ENCODE data around the gene CLMP.
A peak's percentile ranks its signal among the peaks of the same experiment; 100 is the strongest.
"Not testable (repeated sequence)": the region's sequence is repeated elsewhere in the genome, so short reads cannot be mapped to it uniquely, and the experiment has no call there.

Gene CLMP

DNA sequence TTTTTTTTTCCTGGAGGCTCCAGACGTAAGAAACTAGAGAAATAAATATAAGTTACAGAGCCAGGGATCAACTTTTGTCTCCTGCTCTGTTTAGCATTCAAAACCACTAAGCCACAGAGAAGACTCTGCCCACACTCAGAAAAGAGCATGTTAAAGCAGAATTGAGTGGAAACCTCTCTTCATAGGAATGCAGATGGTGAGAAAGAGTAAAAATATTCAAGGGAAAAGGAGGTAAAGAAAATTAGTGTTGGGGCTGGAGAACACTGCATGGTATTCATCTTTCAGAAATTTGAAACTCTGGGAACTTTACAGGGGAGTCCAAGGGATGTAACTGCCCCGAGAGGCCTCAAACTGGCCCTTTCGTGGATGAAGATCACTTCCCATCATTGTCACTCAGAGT is 65.1 kb downstream of the CLMP start:
- DNase-seq = no peak

DNA sequence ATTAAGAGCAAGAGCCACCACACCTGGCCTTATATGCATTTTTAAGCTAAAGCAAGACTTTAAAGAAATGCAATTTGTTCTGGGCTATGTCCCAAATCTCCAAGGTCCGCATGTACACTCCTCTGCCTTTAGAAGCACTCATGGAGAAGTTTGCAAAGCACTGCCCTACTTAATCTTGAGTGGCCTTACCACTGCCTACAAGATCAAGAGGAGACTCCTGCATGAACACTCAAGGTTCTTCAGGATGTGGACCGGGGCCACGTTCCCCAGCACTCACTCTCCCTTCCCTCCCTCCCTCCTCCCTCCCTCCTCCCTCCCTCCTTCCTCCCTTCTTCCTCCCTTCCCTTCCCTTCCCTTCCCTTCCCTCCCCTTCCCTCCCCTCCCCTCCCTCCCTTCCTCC is 69.9 kb downstream of the CLMP start:
- no peak for DNase-seq

DNA sequence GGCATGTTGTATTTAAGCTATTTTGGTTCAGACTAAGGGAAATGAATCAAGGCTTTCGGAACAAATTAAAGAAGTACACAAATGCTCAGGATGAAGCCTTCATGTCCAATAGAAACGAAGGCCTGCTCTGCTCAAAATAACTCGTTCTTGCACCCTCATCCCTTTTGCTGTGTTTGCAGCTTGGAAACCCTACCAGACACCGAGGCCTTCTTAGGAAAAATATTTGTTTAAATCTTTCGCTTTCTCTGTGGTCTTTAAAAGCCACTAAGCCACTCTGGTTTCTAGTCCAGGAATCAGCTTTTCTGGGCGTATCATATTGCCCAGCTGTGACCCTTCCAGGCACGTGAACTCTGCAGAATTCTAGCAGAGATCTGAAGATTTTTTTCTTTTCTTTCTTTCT is 72.2 kb downstream of the CLMP start:
- DNase-seq = no peak

DNA sequence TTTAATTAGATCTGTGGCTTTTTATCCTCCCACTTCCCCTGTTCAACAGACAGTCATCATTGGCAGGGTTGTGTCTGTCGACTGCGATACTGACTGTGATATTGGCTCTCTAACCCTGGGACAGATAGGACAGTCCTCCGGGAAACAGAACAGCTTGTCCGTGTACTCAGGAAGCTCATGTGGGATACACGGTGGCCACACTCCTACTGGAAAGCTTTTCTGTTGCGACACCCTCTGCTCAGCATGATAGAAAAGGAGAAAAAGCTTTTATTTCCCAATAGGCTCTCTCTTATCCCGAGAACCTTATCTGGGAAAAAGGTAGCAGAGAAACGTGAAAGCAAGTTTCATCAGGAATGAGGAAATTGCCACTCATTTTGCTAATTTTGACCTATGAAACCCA is 72.7 kb downstream of the CLMP start:
- DNase-seq = no peak

DNA sequence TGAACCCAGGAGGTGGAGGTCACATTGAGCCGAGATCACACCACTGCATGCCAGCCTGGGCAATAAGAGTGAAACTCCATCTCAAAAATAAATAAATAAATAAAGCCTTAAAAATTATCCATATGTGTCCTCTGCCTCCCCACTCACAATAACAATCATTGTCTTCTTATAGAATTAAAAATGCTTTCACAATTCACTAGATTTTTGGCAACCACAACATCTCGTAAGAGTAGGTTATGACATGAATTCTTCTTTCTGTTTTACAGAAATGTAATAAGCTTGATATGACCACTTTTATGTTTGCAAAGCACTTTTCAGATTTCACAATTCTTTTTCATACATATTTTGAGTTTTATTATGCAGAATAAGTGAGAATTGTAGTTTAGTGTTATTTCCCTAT is 78.6 kb downstream of the CLMP start:
- no peak for DNase-seq

DNA sequence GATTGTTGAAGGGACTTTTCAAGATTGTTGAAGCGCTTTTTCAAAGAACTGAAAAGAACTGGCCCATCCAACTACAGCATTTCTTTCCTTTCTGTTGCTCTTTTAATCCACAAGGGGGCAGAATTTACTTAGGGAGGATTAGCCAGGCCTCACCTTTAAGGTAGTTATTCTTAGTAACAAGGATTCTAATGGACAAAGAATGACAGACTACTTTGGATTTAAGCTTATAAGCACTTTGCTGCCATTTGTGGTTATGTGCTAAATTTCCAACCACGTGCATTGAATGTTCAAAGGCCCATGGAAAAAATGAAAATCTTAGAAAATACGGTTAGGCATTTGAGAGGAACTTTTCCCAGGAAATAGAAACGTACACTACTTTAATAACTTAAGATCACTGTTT is 83.6 kb downstream of the CLMP start:
- DNase-seq = no peak

DNA sequence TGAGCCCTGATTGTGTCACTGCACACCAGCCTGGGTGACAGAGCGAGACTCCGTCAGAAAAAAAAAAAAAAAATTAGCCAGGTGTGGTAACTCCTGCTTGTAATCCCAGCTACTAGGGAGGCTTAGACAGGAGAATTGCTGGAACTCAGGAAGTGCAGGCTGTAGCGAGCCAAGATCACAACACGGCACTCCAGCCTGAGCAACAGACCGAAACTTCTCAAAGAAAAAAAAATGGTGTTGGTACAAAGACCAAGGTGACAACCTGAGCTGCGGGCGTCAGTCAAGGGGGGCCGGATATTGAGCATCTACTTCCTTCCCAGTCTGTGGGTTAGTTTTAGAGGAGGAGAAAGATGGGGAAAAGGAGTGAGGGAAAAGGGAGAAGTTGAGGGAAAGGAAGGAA is 84.7 kb downstream of the CLMP start:
- DNase-seq = no peak

DNA sequence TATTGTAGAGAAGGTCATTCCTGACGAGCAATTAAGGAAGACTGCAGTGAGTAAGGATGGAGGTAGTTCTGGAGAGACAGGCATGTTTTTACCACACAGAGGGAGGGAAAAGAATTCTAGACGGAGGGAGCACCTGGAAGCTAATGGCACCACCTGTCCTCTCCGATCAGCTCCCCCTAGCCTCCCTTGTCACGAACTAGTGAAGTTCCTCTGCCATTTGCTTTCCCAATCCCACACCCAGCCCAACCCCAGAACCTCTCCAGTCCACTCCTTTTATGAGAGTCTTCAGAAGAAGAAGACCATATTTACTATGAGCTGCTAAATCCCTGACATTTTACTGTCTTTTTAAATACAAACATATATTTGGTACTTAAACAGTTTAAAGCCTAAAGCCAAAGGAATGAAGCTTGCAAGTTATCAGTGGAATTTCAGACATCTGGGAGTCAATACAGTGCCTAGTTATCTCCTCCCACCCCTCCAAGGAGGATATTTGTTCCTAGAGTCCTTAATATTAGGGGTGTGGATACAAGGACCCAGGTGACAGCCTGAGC is 87.0 kb downstream of the CLMP start:
- DNase-seq = no peak

DNA sequence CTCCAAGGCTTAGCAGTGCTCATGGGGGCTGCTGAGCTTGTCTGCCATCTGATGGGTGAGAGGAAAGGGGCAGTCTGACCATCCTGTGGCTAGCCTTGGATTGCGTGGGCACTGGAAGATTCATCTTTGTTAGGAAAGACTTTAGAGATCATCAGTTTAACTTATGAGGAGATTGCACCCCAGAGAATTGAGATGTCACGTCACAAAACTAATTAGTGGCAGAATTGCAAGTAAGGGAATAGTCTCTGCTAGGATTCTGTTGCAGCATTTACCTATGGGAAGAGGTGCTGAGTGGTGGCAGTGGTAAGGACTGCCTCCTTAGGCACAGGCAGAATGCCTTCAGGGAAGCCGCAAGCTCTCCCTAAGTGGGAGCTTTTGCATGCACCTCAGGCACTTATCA is 90.4 kb downstream of the CLMP start:
- no peak for DNase-seq

DNA sequence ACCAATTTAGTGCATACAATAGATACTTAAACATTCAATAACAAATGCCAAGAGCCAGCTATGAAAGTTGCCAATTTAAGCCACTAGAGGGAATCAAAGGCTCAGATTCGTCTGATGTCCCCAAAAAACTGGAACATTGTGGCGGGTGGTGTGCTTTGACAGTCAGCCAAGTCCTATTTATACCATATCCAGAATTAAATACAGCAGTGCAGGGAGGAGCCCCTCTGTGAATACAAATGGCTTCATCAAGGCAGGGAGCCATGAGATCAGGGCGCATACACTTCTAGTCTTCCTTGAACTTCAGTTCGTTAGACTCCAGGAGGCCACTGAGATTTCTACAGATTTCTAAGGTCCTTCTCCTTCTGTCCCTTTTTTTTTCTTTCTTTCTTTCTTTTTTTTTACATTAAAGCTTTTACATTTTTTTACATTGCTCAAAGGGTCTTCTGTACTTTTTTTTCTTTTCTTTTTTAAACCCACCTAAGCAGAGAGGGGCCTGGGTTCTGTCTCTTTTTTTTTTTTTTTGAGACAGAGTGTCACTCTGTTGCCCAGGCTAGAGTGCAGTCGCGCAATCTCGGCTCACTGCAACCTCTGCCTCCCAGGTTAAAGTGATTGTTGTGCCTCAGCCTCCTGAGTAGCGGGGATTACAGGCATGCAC is 91.6 kb downstream of the CLMP start:
- no peak for DNase-seq

DNA sequence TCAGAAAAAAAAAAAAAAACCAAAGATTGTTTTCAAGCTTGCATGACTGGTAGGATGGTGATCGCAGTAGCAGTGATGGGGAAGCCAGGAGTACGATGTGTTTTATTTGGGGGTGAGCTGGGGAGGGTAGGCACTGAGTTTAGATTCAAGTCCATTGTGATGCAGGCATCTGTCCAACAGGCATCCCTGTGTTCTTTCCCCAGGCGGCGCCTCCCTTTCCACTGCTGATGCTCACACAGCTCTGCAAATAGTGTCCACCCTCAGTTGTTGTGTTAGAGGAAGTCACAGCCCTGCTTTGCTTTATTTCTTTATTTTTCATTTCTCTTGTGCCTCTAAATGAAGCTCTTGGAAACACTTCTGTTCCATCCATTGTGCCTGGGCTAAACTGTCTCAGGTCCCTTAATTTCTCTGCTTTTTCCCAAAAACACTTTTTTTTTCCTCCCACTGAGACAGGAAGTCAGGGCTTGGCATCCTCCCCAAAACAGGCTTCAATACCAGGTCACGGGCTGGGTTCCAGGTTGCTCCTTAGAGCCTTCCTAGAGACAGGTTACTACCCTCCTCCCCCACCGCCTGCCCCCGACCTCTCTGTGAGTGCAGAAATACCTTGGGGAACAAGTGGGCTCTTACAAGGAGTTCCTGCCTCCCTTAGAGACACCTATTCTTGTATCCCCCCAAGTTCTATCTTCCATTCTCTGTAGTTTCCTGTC is 94.5 kb downstream of the CLMP start:
- DNase-seq = no peak

DNA sequence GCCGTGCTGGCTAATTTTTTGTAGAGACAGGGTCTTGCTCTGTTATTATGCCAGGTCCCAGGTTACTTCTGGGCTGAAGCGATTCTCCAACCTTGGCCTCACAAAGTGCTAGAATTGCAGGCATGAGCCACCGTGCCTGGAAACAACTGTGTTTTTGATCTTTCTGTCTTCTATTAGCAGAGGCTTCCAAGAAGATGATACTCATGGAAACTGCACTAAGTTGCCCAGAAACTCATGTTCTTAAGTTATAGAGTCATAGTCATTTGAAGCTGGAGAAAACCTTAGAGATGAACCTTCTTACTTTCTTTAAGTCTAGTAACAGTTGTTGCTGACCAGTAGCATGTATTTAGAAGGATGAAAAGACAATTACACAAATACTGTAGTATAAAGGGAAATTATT is 96.1 kb downstream of the CLMP start:
- no peak for DNase-seq

DNA sequence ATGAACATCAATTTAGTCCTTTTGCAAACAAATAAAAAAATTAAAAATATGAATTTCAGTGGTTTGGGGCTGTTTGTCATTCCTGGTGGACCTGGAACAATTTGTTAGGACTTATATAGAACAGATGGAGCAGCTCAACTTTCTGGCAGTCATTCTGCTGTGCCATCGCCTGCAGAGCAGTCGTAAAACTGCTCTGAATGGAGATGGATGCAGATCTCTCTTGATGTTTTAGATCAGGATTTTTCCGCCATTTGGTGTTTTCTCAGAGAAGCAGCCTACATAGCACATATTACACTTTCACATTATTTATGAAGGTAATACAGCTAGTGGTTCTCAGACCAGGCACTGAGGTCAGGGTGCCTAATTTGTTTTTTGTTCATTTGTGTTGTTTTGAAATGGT is 101.3 kb downstream of the CLMP start:
- no peak for DNase-seq

DNA sequence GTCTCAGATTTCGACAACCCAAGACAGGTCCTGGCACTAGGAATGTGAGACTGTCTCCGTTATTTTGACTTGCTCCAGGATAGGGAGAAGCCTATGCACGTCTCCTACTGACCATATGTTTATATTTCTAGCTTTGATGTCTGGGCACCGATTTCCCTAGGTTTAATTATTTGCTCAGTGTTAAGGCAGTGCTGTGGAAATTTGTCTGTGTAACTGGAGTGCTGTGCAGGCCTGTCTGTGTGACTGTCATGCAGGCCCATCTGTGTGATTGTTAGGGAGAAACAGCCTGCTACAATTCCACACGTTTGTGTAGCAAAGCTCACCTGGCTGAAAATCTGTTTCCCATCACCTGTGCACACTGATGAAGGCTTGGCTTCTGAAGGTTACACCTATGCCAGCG is 103.5 kb downstream of the CLMP start:
- DNase-seq = no peak

DNA sequence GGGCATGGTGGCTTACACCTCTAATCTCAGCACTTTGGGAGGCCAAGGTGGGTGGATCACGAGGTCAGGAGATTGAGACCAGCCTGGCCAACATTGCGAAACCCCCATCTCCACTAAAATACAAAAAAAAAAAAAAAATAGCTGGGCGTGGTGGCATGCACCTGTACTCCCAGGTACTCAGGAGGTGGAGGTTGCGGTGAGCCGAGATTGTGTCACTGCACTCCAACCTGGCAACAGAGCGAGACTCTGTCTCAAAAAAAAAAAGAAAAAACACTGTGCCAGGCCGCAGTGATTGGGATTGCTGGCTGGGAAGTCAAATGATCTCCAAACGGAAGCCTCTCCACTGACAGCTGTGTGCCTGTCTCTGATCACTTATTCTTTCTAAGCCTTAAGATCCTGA is 104.9 kb downstream of the CLMP start:
- DNase-seq = not testable (repeated sequence)

DNA sequence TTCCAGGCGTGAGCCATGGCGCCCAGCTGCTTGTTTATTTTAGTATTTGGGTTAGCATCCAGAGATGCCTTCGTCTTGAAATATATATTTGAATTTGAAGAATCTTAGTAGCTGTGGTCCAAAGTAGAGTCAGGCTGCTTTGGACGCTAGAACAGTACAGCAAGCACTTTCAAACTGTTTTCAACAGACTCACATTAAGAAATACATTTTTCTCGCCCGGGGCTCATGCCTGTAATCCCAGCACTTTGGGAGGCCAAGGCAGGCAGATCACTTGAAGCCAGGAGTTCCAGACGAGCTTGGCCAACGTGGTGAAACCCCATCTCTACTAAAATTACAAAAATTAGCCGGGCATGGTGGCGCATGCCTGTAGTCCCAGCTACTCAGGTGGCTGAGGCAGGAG is 106.2 kb downstream of the CLMP start:
- DNase-seq = not testable (repeated sequence)

DNA sequence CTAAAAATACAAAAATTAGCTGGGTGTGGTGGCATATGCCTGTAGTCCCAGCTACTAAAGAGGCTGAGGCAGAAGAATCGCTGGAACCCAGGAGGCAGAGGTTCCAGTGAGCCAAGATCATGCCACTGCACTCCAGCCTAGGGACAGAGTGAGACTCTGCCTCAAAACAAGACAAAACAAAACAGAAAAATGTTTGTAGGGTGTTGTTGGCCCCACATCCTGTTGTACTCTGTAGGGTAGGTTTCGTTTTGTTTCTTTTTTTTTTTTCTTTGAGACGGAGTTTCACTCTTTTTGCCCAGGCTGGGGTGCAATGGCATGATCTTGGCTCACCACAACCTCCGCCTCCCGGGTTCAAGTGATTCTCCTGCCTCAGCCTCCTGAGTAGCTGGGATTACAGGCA is 107.4 kb downstream of the CLMP start:
- not testable (repeated sequence) for DNase-seq

DNA sequence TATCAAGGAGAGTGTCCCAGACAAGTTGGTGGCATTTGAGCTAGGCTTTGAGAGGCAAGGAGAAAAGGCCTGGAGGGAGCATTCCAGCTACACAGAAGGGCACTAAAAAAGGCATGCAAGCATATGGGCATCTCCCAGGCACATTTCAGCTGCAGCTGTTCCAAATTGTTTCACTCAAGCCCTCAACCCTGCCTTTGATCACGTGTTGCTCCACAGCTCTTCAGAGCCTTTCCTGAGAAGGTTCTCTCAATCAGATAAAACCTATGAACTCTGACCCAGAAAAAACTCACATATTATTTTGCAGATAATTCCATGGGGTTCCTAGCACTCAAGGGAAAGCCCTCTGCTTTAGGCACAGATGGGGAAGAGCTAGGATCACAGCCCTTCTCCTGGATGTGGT is 108.7 kb downstream of the CLMP start:
- no peak for DNase-seq

DNA sequence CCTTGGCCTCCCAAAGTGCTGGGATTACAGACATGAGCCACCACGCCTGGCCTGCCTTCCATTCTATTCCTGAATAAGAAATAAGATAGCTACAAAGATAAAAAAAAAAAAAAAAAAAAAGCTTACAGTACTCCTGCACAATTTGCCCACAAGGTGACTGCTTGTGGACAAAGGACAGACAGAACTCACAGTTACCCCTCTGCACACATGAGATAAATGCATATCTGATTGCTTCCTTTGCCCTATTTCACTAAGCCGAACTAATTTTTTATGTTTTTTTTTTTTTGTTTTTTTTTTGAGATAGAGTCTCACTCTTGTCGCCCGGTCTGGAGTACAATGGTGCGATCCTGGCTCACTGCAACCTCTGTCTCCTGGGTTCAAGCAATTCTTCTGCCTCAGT is 109.6 kb downstream of the CLMP start:
- DNase-seq = no peak

DNA sequence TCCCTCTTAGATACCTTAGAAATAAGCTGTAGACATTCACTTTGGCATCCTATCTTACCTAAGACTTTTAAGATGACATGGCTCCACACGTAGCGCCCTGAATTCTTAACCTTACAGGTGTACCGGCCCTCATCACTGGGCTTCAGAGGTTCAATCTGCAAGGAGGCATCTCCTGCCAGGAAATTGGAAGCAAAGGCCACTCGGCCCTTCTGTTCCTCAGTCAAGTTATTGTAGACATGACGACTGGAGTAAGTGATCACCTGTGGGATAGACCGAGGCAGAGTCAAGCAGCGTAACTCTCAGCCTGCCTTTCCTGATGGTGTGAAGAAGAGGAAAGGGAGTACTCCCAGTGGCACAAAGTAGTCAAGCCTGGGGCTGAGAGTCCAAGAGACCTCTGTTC is 110.6 kb downstream of the CLMP start:
- DNase-seq = no peak

DNA sequence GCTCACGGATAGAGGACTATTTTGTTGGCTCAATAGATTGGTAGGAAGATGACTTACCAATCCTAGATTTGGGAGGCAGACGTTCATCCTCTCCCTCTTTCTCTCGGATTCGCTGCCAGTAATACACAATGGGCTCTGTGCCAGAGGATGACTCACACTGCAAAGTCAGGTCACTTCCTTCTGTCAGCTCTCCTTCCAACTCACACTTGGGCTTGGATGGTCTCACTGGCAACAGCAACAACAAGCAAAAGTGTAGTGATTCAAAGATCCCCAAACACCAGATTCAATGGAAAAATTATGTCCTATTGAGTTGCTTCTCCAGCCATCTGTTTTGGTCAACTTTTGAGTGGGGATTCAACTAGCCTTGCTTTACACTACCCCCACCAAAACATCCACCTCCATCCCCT is 111.4 kb downstream of the CLMP start:
- peak; percentile 56 for DNase-seq

DNA sequence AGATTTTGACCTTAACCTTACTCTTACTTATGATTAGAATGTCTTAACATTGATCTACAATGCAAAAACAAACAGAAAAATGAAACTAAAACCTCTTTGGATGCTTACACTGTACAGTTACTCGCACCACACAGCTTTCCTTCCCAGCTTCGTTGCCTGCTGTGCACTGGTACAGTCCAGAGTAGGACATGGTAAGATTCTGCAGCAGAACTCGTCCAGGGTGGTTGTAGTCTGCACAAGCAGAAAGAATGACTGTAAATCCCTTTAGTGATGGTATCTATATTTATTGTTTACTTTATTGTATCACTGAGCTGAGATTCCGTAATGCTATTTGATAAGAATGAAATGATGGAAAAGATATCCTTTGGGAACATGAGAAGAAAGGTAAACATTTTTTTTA is 112.1 kb downstream of the CLMP start:
- no peak for DNase-seq

DNA sequence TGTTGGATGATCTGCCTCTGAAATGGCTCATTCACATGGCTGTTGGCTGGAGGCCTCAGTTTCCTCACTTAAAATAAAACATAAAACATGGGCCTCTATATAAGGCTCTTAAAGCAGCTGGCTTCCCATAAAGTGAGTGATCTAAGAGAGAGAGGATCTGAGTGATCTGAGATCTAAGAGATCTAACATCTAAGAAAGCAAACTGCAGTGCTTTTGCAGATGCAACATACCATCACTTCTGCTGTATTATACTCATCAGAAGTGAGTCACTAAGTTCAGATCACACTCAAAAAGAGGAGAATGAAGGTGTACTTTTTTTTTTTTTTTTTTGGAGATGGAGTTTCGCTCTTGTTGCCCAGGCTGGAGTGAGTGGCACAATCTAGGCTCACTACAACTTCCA is 115.0 kb downstream of the CLMP start:
- DNase-seq = no peak

DNA sequence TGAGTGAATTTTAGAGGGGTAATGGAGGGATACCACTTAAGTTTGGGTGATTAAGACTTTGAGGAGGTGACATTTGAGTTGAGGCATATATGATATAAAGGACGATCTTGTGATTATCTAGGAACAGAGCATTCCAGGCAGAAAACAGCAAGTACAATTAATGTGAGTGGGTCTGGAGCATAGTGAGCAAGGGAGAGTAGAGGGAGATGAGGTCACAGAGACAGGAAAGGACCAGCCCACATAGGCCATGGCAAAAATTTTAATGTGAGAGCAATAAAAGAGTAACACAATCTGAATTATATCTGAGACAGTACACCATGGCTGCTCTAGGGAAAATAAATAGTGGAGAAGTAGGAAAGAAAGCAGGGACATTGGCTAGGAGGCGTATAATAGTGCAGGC is 118.6 kb downstream of the CLMP start:
- no peak for DNase-seq
